Breast epithelium (tissue), 3 donors: Measurements from ENCODE around the gene URB1.

Experiments
- POLR2A ChIP-seq: fragments of 450-650 bp; IDR thresholded peaks from one replicate; pipeline ENCODE4 v1.6.1; 2016; ENCODE audit warnings: antibody characterized with exemption, mild to moderate bottlenecking, moderate library complexity
- POLR2AphosphoS5 ChIP-seq, 3 donors: sonication (generic); formaldehyde crosslinking; IDR thresholded peaks; one replicate each; pipeline ENCODE4 v1.6.1; 2017; ENCODE audit warnings: antibody characterized with exemption in 3 of 3
- TF ChIP-seq, protein P1 (sequence below), 3 donors: fragments of 450-650 bp; IDR thresholded peaks; one replicate each; pipeline ENCODE4 v1.5.1; 2016 to 2017; ENCODE audit warnings: antibody characterized with exemption in 3 of 3, mild to moderate bottlenecking in 3 of 3, moderate library complexity in 3 of 3

DNA sequence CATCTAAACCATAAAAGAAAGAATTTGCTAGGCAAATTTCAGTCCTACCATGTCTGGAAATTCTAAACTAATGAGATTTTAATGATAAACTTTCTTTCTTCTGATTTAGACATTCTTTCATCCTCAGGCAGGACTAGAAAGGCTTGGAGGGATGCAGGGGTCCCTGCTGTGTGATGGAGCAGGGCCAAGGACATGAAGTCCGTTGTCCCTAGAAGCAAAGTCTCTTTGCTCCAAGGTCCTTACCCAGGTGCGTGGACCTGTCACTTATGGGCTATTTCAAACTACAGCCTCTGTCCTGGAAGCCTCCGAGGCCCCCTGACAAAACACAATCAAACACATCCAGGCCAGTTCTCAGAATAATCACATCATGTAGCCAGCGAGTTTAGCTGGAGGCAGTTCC, 26.6 kb downstream of the URB1 start:
- no peak for TF ChIP-seq POLR2A
- TF ChIP-seq, protein P1, sequence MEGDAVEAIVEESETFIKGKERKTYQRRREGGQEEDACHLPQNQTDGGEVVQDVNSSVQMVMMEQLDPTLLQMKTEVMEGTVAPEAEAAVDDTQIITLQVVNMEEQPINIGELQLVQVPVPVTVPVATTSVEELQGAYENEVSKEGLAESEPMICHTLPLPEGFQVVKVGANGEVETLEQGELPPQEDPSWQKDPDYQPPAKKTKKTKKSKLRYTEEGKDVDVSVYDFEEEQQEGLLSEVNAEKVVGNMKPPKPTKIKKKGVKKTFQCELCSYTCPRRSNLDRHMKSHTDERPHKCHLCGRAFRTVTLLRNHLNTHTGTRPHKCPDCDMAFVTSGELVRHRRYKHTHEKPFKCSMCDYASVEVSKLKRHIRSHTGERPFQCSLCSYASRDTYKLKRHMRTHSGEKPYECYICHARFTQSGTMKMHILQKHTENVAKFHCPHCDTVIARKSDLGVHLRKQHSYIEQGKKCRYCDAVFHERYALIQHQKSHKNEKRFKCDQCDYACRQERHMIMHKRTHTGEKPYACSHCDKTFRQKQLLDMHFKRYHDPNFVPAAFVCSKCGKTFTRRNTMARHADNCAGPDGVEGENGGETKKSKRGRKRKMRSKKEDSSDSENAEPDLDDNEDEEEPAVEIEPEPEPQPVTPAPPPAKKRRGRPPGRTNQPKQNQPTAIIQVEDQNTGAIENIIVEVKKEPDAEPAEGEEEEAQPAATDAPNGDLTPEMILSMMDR (IDR thresholded peaks at IDR 0.05): no peak
- no peak for TF ChIP-seq POLR2AphosphoS5 (IDR thresholded peaks at IDR 0.05)
